Stimulated activated naive B cell treated with anti-CD40 and anti-IgM and Interleukin-4, amounts not matched to agents 10 μg/mL and 1 μg/mL and 100 μg/mL, for 72 hours (primary cell): Measurements from ENCODE around the gene SERTAD2.

Experiments
- ATAC-seq, 2 donors: fragments of 150-1000 bp; cut with Tn5 transposase; replicated peaks; 2 replicates each; pipeline ENCODE4 v1.10.0; 2021; ENCODE audit warnings: moderate library complexity in 1 of 2
- DNase-seq: peaks from one replicate; pipeline ENCODE4 v3.0.0; 2021
- H3K27ac Mint-ChIP-seq: one replicate; pipeline ENCODE4 v1.8.0; 2022; ENCODE audit warnings: mild to moderate bottlenecking, mixed read lengths
- H3K27me3 Mint-ChIP-seq, 2 donors: one replicate each; pipeline ENCODE4 v1.8.0; 2022; ENCODE audit warnings: mixed read lengths in 2 of 2
- H3K36me3 Mint-ChIP-seq, 2 donors: one replicate each; pipeline ENCODE4 v1.8.0; 2022; ENCODE audit warnings: mixed read lengths in 2 of 2, mild to moderate bottlenecking in 1 of 2
- H3K4me1 Mint-ChIP-seq, 2 donors: one replicate each; pipeline ENCODE4 v1.8.0; 2022; ENCODE audit warnings: mixed read lengths in 2 of 2, mild to moderate bottlenecking in 1 of 2
- H3K4me3 Mint-ChIP-seq, 2 donors: one replicate each; pipeline ENCODE4 v1.8.0; 2022; ENCODE audit warnings: mild to moderate bottlenecking in 2 of 2, mixed read lengths in 2 of 2, moderate library complexity in 1 of 2
- H3K9me3 Mint-ChIP-seq, 2 donors: one replicate each; pipeline ENCODE4 v1.8.0; 2022; ENCODE audit warnings: mixed read lengths in 2 of 2, mild to moderate bottlenecking in 1 of 2

SERTAD2 gene

GRCh38 chr2:64683771-64684510 lies 30.2 kb upstream of the SERTAD2 start:
- no peak for ATAC-seq
- DNase-seq, result no peak
- peaks cover 3 to 4% of the 10 kb centered on the region in 2 donors for H3K9me3 Mint-ChIP-seq
- peaks cover 24 to 55% of the 10 kb centered on the region in 2 donors for H3K4me1 Mint-ChIP-seq
- H3K36me3 Mint-ChIP-seq, result peaks cover 3 to 8% of the 10 kb centered on the region in 2 donors
- H3K27me3 Mint-ChIP-seq, result no peaks in the 10 kb centered on the region
- no peak overlapping the region for H3K4me3 Mint-ChIP-seq
- no peak overlapping the region for H3K27ac Mint-ChIP-seq

DNA sequence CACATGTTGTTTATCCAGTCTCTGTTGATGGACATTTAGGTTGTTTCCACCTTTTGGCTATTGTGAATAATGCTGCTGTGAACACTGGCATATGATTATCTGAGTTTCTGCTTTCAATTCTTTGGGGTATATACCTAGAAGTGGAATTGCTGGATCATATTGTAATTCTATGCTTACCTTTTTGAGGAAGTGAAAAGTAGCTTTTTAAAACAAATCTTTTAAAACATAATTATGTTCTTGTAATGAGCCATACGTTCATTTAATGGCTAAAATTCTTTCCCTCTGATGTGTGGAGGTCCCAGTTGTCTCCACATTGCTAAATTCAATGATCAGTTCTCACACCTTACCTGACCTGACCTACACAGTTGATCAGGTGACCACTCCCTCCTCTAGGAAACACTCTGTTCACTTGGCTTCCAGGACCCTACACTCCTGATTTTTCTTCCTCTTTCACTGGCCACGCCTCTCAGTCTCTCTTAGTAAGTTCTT lies 27.8 kb upstream of the SERTAD2 start:
- H3K27ac Mint-ChIP-seq, result peak overlapping the region; percentile 21
- peak overlapping the region; percentile 9 to 18 for H3K4me3 Mint-ChIP-seq
- peaks cover 3 to 5% of the 10 kb centered on the region in 2 donors for H3K9me3 Mint-ChIP-seq
- H3K27me3 Mint-ChIP-seq, result no peaks in the 10 kb centered on the region
- H3K4me1 Mint-ChIP-seq, result peaks cover 18 to 57% of the 10 kb centered on the region in 2 donors
- DNase-seq (no peak), ATAC-seq (peak; percentile 84 to 89)
- H3K36me3 Mint-ChIP-seq, result peaks cover 2 to 6% of the 10 kb centered on the region in 2 donors

DNA sequence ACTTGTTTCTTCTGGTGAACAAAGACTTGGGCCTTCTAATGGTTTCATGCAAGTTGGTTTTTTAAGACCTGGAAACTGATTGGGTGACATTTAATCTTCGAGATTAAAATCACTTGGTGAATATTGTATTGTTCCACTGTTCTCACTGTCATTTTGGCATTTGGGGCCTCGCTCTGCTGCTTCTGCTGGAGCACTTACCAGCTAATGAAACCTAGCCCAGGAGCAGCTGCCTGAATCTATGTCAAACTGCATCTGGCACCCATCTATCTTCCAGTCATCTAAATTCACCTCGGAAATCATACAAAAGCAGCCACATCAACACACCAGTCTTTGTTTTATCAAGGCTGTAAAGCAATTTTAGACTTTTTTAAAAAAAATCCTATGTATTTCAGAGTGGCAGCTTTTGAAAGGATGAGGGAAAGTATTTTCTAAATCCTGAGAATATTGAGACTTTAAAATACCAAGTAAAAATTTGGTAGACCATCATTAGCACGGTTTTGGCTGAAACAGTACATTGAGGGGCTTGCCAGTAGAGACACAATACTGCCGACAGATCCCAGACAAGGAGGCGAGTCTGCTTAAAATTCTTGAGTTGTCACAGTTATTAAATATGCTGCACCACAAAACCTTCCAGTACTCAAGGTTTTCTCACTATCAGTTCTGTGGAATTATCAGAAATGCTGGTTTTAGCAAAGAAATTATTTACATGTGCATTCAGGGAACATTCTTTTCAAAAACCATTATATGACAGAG lies 26.1 kb upstream of the SERTAD2 start:
- Mint-ChIP-seq H3K27me3 (no peaks in the 10 kb centered on the region), H3K9me3 (peaks cover 0 to 3% of the 10 kb centered on the region in 2 donors), H3K4me3 (no peak overlapping the region), H3K36me3 (peaks cover 2 to 3% of the 10 kb centered on the region in 2 donors), H3K27ac (no peak overlapping the region), H3K4me1 (peaks cover 17 to 48% of the 10 kb centered on the region in 2 donors)
- DNase-seq (no peak), ATAC-seq (no peak)

GRCh38 chr2:64678771-64679590 lies 25.3 kb upstream of the SERTAD2 start:
- Mint-ChIP-seq H3K4me3 (no peak overlapping the region), H3K9me3 (peaks cover 0 to 3% of the 10 kb centered on the region in 2 donors), H3K27me3 (no peaks in the 10 kb centered on the region), H3K4me1 (peaks cover 17 to 48% of the 10 kb centered on the region in 2 donors), H3K36me3 (peaks cover 2 to 3% of the 10 kb centered on the region in 2 donors), H3K27ac (peak overlapping the region; percentile 54)
- ATAC-seq, result no peak
- DNase-seq, result no peak

DNA sequence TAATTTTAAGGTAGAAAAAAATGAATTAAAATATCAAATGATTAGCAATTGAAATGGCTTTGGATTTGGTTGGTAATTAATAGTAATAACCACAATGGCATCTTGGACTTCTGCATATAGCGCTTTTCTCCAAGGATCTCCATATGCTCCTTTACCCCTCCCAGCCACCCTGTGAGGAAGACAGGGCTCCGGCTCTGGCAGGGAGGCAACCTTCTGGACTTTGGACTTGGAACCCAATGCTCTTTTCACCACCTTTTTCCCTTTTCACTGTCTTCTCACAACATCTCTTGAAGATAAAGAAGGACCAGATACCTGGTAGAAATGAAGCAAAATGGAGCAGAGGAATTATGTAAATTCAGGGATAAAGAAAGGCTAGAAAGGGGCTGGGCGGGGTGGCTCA lies 23.8 kb upstream of the SERTAD2 start:
- Mint-ChIP-seq H3K36me3 (peaks cover 2 to 3% of the 10 kb centered on the region in 2 donors), H3K4me1 (peaks cover 15 to 50% of the 10 kb centered on the region in 2 donors), H3K27me3 (no peaks in the 10 kb centered on the region), H3K9me3 (peaks cover 0 to 1% of the 10 kb centered on the region in 2 donors), H3K4me3 (no peak overlapping the region), H3K27ac (no peak overlapping the region)
- DNase-seq (no peak), ATAC-seq (no peak)

DNA sequence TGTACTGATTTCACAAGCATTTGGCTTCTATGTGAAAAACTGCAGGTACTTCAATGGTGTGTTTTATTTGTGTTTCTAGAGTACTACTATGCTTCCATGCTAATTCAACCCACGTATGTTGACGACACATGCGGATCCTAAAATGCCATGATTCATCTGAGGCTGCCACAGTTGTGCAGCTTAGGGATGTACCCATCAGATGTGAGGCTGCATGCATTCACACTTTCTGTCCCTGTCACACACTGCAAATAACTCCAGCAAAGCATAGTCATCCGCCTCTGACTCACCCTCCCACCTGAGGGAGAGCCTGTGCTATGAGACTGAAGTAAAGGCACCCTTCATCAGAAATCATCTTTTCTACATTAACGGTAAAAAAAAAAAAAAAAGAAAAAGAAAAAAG lies 22.1 kb upstream of the SERTAD2 start:
- Mint-ChIP-seq H3K4me1 (peaks cover 10 to 48% of the 10 kb centered on the region in 2 donors), H3K4me3 (no peak overlapping the region), H3K9me3 (peaks cover 0 to 1% of the 10 kb centered on the region in 2 donors), H3K27ac (no peak overlapping the region), H3K36me3 (peaks cover 2 to 3% of the 10 kb centered on the region in 2 donors), H3K27me3 (no peaks in the 10 kb centered on the region)
- ATAC-seq (peak; percentile 89 to 98), DNase-seq (no peak)

DNA sequence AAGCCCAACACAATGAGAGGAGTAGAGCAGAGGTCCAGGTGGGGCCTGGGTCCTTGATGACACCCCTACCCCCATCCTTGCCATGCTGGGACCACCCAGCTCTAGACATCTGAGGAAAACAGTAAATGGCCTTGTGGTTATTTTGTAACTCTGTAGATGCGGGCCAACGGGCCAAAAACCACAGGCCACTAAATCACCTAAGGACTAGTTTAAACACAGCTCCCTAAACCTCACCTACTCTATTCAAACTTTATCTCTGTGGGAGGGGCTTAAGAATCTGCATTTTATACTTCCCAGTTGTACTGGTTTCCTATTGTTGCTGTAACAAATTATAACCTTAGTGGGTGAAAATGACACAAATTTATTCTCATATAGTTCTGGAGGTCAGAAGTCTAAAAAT lies 19.0 kb upstream of the SERTAD2 start:
- Mint-ChIP-seq H3K9me3 (peaks cover 0 to 1% of the 10 kb centered on the region in 2 donors), H3K4me3 (no peak overlapping the region), H3K27ac (no peak overlapping the region), H3K4me1 (peaks cover 16 to 26% of the 10 kb centered on the region in 2 donors), H3K27me3 (no peaks in the 10 kb centered on the region), H3K36me3 (peaks cover 2 to 7% of the 10 kb centered on the region in 2 donors)
- ATAC-seq (no peak), DNase-seq (no peak)

DNA sequence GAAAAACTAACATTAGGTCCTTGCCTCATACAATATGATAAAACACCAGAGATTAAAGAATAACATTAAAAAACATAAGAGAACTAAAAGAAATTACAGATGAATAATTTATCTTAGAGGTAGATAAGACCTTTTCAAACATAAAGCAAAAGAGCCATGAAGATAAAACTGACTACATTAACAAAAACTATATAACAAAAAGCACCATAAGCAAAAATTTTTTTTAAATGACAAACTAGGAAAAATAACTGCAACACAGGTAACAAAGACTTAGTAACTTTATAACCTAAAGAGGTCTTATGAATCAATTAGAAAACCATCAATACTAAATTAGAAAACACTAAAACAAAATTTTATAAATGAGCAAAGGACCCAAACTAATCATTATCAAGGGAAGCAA lies 16.3 kb upstream of the SERTAD2 start:
- Mint-ChIP-seq H3K36me3 (peaks cover 0 to 4% of the 10 kb centered on the region in 2 donors), H3K9me3 (no peaks in the 10 kb centered on the region), H3K27me3 (no peaks in the 10 kb centered on the region), H3K4me1 (peaks cover 27 to 30% of the 10 kb centered on the region in 2 donors), H3K27ac (no peak overlapping the region), H3K4me3 (no peak overlapping the region)
- DNase-seq (no peak), ATAC-seq (no peak)

DNA sequence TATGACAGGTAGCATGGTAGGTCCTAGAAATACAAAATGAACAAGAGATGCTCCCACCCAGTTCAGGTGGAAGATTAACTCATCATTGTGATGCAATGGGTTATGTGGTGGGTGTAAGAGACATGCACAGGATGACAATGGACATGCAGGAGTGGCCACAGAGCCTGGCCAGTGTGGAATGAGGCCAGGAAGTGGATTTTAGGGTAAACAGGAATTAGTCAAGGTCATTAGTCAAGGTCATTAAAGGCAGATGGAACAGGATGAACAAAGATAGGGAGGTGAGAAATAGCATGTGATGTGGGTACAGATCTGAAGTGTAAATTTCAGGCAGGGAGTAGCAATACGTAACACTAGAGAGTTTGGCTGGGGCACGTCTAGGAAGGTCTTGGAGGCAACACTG lies 15.6 kb upstream of the SERTAD2 start:
- Mint-ChIP-seq H3K9me3 (no peaks in the 10 kb centered on the region), H3K27ac (no peak overlapping the region), H3K4me1 (peaks cover 27 to 34% of the 10 kb centered on the region in 2 donors), H3K27me3 (no peaks in the 10 kb centered on the region), H3K4me3 (no peak overlapping the region), H3K36me3 (peaks cover 0 to 4% of the 10 kb centered on the region in 2 donors)
- DNase-seq (no peak), ATAC-seq (no peak)

DNA sequence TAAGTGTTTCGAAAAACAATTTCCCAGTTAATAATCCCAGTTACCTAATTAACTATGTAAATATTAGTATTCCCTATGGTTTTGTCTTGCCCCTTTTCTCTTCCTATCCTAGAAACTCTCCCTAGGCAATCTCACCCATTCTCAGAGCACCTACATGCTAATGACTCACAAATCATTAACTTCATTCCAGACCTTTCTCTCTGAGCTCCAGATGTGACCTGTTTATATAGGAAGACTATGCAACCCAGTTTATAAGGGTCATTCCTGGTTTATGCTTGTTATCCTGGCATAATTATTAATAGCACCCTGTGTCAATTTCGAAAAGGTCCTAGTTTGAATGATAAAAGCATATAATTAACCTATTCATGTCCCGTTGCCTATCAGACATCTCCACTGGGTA lies 14.8 kb upstream of the SERTAD2 start:
- Mint-ChIP-seq H3K36me3 (peaks cover 3 to 8% of the 10 kb centered on the region in 2 donors), H3K4me1 (peaks cover 34 to 39% of the 10 kb centered on the region in 2 donors), H3K9me3 (no peaks in the 10 kb centered on the region)

DNA sequence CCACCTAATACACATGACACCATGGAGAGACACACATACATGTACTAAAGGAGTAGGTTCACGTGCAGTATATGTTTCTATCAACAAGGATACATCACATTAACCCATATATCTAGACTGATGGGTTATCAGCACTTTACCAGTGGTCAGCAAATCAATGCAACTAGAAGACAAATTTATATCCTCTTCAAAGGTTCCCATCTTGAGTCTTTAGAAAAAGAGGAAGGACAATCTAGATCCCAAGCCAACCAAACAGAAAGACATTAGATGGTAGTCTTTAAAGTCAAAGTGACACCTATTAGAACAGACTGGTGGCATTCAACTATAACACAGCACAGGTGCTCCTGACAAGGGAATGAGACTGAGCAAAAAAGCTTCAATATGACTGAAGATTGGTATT lies 13.8 kb upstream of the SERTAD2 start:
- no peaks in the 10 kb centered on the region for H3K9me3 Mint-ChIP-seq
- ATAC-seq (peak; percentile 39 to 44), DNase-seq (no peak)
- H3K4me3 Mint-ChIP-seq, result peak overlapping the region; percentile 37 to 43
- H3K4me1 Mint-ChIP-seq, result peaks cover 36 to 40% of the 10 kb centered on the region in 2 donors
- H3K27me3 Mint-ChIP-seq, result no peaks in the 10 kb centered on the region
- peaks cover 6 to 9% of the 10 kb centered on the region in 2 donors for H3K36me3 Mint-ChIP-seq
- H3K27ac Mint-ChIP-seq, result peak overlapping the region; percentile 70

More for the DNA sequence above, 14.8 kb upstream of the SERTAD2 start:
- ATAC-seq (no peak), DNase-seq (no peak)
- Mint-ChIP-seq H3K27ac (no peak overlapping the region), H3K27me3 (no peaks in the 10 kb centered on the region), H3K4me3 (no peak overlapping the region)

- ATAC-seq (peak; percentile 64 to 72), DNase-seq (no peak)
- H3K4me1 Mint-ChIP-seq, result peaks cover 35 to 40% of the 10 kb centered on the region in 2 donors
- no peaks in the 10 kb centered on the region for H3K27me3 Mint-ChIP-seq
- peak overlapping the region; percentile 70 for H3K27ac Mint-ChIP-seq
- H3K36me3 Mint-ChIP-seq, result peaks cover 6 to 9% of the 10 kb centered on the region in 2 donors
- peak overlapping the region; percentile 37 to 43 for H3K4me3 Mint-ChIP-seq
- H3K9me3 Mint-ChIP-seq, result no peaks in the 10 kb centered on the region
Observed at GRCh38 chr2:64666810-64667438, 13.2 kb upstream of the SERTAD2 start.

- H3K27ac Mint-ChIP-seq, result peak overlapping the region; percentile 9
- peaks cover 6 to 9% of the 10 kb centered on the region in 2 donors for H3K36me3 Mint-ChIP-seq
- peaks cover 32 to 37% of the 10 kb centered on the region in 2 donors for H3K4me1 Mint-ChIP-seq
- H3K4me3 Mint-ChIP-seq, result no peak overlapping the region
- DNase-seq (no peak), ATAC-seq (no peak)
- H3K27me3 Mint-ChIP-seq, result no peaks in the 10 kb centered on the region
- no peaks in the 10 kb centered on the region for H3K9me3 Mint-ChIP-seq
Observed at GRCh38 chr2:64665709-64666108, 12.0 kb upstream of the SERTAD2 start.
